Measurements from ENCODE around the gene NDUFS2. TPM values are rescaled to one million over a fixed set of nuclear protein-coding genes. Genes with fewer than 3 reads are reported as not detected.
"Not testable (repeated sequence)": the region's sequence is repeated elsewhere in the genome, so short reads cannot be mapped to it uniquely, and the experiment has no call there.

NDUFS2 gene
- total and polyA plus RNA-seq, 3 experiments from 2014 or later = 82.1 to 97.1 (median 93.5) TPM

DNA sequence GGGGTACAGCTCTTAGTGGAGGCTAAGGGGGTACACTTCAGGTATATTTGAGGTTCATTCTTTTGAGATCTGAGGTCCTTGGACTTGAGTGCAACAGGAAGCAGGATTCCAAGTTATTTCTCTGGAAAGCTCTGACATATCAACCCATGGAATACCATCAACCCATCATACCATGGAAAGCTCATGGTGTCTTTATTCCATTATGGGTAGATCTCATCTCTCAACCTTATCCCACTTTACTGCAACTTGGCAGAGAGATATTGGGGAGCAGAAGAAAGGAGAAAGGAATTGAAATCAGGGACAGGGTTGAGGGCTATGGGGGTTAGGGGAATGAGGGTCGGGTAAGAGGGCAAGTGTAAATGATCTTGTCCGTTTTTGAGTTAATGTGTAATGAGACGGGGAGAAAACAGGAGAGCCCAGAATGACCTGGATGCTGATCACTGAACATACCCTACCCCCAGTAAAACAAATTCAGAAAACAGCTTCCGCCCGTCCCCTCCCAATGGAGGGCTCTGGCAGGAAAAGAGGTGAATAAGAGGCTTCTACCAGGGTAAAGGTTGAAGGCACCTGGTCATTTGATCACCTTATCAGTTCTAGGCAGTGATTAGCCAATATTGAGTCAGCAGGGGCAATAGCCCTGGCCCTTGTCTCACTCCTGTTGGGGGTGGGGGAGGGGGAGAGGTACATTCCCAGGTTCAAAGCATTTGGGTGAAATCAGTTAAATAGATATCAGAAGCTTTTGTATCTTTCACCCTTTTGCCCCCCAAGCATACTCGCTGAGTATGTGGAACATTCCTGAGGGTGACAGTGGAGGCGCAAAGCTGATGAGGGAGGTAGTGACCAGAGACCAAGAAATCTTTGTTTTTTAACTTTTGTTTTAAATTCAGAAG, 21.9 kb downstream of the NDUFS2 start:
- H3K4me3 Mint-ChIP-seq = no peak overlapping the region
- Histone ChIP-seq H3K9me3 (ENCODE audit: low read length) (no peaks in the 10 kb centered on the region), H3K4me1 (ENCODE audit: insufficient read depth, low read length) (peaks cover 37% of the 10 kb centered on the region), H3K4me3 (ENCODE audit: low read length) (no peak overlapping the region), H3K36me3 (ENCODE audit: insufficient read depth, low read length) (peaks cover 10% of the 10 kb centered on the region), H3K27ac (ENCODE audit: low read depth, low read length) (no peak overlapping the region), H3K27me3 (ENCODE audit: insufficient read depth, low read length, poor library complexity, severe bottlenecking) (no peaks in the 10 kb centered on the region)
- H3K27me3 Mint-ChIP-seq = peaks cover 0 to 3% of the 10 kb centered on the region in 2 donors
- no peaks in the 10 kb centered on the region for H3K9me3 Mint-ChIP-seq
- H3K36me3 Mint-ChIP-seq = peaks cover 0 to 18% (median 3%) of the 10 kb centered on the region in 3 donors
- H3K4me1 Mint-ChIP-seq = peaks cover 33 to 42% (median 36%) of the 10 kb centered on the region in 3 donors
- peak overlapping the region in 2 of 8 donors; percentile 52 to 82 for H3K27ac Mint-ChIP-seq
- POLR2A ChIA-PET = no interaction called here
- no peak for DNase-seq
- CTCF ChIA-PET = interaction anchor here (0.8 to 10.3 kb wide), 7 partner anchors 17 to 165 kb away, joined by 3 to 197 read pairs (median 7); partner anchors contain the start of gene NDUFS2

GRCh38 chr1:161224695-161225087, 22.5 kb downstream of the NDUFS2 start:
- not testable (repeated sequence) for H3K4me3 Mint-ChIP-seq; H3K27ac ChIP-seq (ENCODE audit: low read depth, low read length); H3K9me3 Mint-ChIP-seq; H3K4me3 ChIP-seq (ENCODE audit: low read length); DNase-seq; H3K9me3 ChIP-seq (ENCODE audit: low read length); H3K27me3 ChIP-seq (ENCODE audit: insufficient read depth, low read length, poor library complexity, severe bottlenecking); H3K27me3 Mint-ChIP-seq
- peaks cover 31 to 35% (median 32%) of the 10 kb centered on the region in 3 donors for H3K4me1 Mint-ChIP-seq
- peak overlapping the region in 2 of 8 donors; percentile 33 to 82 for H3K27ac Mint-ChIP-seq
- ChIA-PET CTCF (interaction anchor here (1.5 to 10.3 kb wide), 9 partner anchors 18 to 164 kb away, joined by 7 to 197 read pairs (median 25); partner anchors contain the start of genes CFAP126, NDUFS2 and PPOX), POLR2A (interaction anchor here (1.2 to 2.2 kb wide), 2 partner anchors 22 to 92 kb away, joined by 5 to 51 read pairs; partner anchors contain the start of genes DEDD and NDUFS2)
- Histone ChIP-seq H3K36me3 (ENCODE audit: insufficient read depth, low read length) (peaks cover 15% of the 10 kb centered on the region), H3K4me1 (ENCODE audit: insufficient read depth, low read length) (peaks cover 30% of the 10 kb centered on the region)
- peaks cover 0 to 23% (median 3%) of the 10 kb centered on the region in 3 donors for H3K36me3 Mint-ChIP-seq

DNA sequence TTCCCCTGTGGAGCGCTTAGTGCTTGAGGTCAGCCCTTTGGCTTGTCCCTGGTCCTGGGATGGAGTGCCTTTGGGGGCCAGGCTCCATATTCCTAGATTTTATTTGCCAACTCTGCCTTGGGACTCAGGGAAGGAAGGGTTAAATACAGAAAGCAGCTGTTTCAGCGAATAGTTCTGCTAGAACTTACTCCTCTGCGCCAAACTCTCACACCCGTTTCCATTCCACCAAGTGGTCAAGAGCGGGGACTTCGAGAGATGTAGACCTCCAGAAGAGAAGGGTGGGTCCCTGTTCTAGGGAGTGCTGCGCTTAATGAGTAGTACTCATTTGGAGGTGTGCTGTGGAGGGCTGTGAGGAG, 23.0 kb downstream of the NDUFS2 start:
- no peak overlapping the region for H3K4me3 ChIP-seq (ENCODE audit: low read length)
- Mint-ChIP-seq H3K27ac (peak overlapping the region; percentile 60 to 99 (median 92)), H3K9me3 (no peaks in the 10 kb centered on the region), H3K27me3 (peaks cover 0 to 3% of the 10 kb centered on the region in 2 donors), H3K4me3 (peak overlapping the region in 2 of 7 donors; percentile 83 to 93), H3K36me3 (peaks cover 0 to 27% (median 3%) of the 10 kb centered on the region in 3 donors), H3K4me1 (peaks cover 31 to 32% (median 31%) of the 10 kb centered on the region in 3 donors)
- DNase-seq = no peak
- ChIA-PET POLR2A (interaction anchor here (0.6 to 2.2 kb wide), 21 partner anchors 20 to 1127 kb away, joined by 3 to 51 read pairs (median 5); partner anchors contain the start of genes ARHGAP30, B4GALT3, DEDD and IGSF8), CTCF (interaction anchor here (0.7 to 10.3 kb wide), 33 partner anchors 8 to 222 kb away, joined by 3 to 197 read pairs (median 7); partner anchors contain the start of genes ADAMTS4, B4GALT3, CFAP126 and DEDD)
- peaks cover 26% of the 10 kb centered on the region for H3K4me1 ChIP-seq (ENCODE audit: insufficient read depth, low read length)
- H3K27ac ChIP-seq (ENCODE audit: low read depth, low read length) = no peak overlapping the region
- H3K9me3 ChIP-seq (ENCODE audit: low read length) = no peaks in the 10 kb centered on the region
- peaks cover 15% of the 10 kb centered on the region for H3K36me3 ChIP-seq (ENCODE audit: insufficient read depth, low read length)
- H3K27me3 ChIP-seq (ENCODE audit: insufficient read depth, low read length, poor library complexity, severe bottlenecking) = no peaks in the 10 kb centered on the region

DNA sequence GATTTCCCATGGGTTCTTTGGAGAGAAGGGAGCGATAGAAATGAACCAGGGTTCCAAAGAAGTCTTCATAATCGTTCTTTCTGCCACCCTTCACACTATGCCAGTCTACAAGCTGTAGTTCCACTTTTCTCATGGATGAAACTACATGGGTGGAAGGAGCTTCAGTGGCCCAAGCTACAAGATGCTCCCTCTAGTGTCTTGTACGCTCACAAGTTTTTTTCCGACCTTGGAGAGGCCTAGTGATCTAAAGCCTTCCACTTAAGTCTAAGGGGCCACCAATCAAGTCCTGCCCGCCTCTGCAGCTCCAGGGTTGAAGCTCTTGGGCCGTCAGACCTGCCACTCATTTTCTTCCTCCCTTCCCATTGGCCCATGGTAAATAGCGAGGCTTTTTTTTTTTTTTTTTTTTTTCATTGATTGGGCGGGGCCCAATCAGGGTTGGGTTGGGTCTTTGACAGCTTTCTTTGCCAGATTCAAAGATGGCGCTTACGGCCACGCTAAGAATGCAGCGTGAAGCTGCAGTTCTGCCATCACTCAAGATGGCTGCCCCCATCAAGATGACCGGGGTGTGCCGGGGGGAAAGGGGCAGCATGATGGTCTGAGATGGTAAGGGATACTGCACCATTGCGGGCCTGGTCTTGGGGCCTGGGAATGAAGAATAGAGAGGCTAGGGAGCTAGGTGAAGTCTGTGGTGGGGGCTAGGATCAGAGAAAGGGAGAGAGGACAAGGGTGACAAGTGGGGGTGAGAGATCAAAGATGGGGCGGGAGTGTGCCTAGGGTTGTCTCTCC, 23.6 kb downstream of the NDUFS2 start, which contains the start of gene TOMM40L:
TOMM40L (plus strand) TSS at position 527 of the 786 bp plus-strand sequence. CDS start 430 bp downstream, outside the sequence.
- POLR2A ChIA-PET = interaction anchor here (0.6 to 2.2 kb wide), 24 partner anchors 19 to 1127 kb away, joined by 3 to 51 read pairs (median 4); partner anchors contain the start of genes ARHGAP30, B4GALT3, DEDD and IGSF8
- H3K27me3 Mint-ChIP-seq = peaks cover 0 to 3% of the 10 kb centered on the region in 2 donors

DNA sequence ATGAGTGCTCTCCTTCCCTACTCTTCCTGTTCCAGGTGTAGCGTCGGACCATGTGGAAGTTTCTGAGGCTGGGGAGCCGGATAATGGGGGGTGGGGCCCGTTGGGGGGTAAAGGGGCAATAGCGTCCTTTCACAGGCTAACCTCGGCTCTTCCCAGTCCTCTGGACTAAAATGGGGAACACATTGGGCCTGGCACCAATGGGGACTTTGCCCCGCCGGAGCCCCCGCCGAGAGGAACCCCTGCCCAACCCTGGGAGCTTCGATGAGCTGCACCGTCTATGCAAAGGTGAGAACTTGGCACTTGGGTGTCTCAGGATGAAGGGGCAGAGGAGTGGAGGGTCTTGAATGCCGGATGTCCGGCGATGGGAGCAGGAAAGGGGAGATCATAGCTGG, 24.1 kb downstream of the NDUFS2 start:
- Histone ChIP-seq H3K36me3 (ENCODE audit: insufficient read depth, low read length) (peaks cover 15% of the 10 kb centered on the region), H3K27ac (ENCODE audit: low read depth, low read length) (peak overlapping the region; percentile 44), H3K9me3 (ENCODE audit: low read length) (no peaks in the 10 kb centered on the region), H3K27me3 (ENCODE audit: insufficient read depth, low read length, poor library complexity, severe bottlenecking) (no peaks in the 10 kb centered on the region), H3K4me1 (ENCODE audit: insufficient read depth, low read length) (peaks cover 26% of the 10 kb centered on the region), H3K4me3 (ENCODE audit: low read length) (peak overlapping the region; percentile 88)
- Mint-ChIP-seq H3K36me3 (peaks cover 0 to 36% (median 3%) of the 10 kb centered on the region in 3 donors), H3K4me3 (peak overlapping the region; percentile 83 to 99 (median 98)), H3K4me1 (peaks cover 31 to 32% (median 31%) of the 10 kb centered on the region in 3 donors), H3K9me3 (no peaks in the 10 kb centered on the region), H3K27me3 (peaks cover 0 to 2% of the 10 kb centered on the region in 2 donors), H3K27ac (peak overlapping the region; percentile 60 to 99 (median 95))
- POLR2A ChIA-PET = interaction anchor here (0.6 to 2.2 kb wide), 12 partner anchors 21 to 523 kb away, joined by 3 to 51 read pairs (median 7); partner anchors contain the start of genes ARHGAP30, NDUFS2, PPOX and UFC1
- CTCF ChIA-PET = interaction anchor here (0.7 to 10.3 kb wide), 37 partner anchors 10 to 285 kb away, joined by 3 to 197 read pairs (median 6); partner anchors contain the start of genes ADAMTS4, B4GALT3, CFAP126 and DEDD
- DNase-seq = no peak

More for the DNA sequence above, 23.6 kb downstream of the NDUFS2 start, which contains the start of gene TOMM40L:
- no peaks in the 10 kb centered on the region for H3K9me3 ChIP-seq (ENCODE audit: low read length)
- H3K4me3 ChIP-seq (ENCODE audit: low read length) = peak within 1 kb of the TSS; percentile 88
- no peaks in the 10 kb centered on the region for H3K27me3 ChIP-seq (ENCODE audit: insufficient read depth, low read length, poor library complexity, severe bottlenecking)
- DNase-seq = peak; percentile 80 to 96 (median 89)
- peaks cover 0 to 33% (median 3%) of the 10 kb centered on the region in 3 donors for H3K36me3 Mint-ChIP-seq
- peak within 1 kb of the TSS; percentile 65 to 99 (median 95) for H3K27ac Mint-ChIP-seq
- H3K4me3 Mint-ChIP-seq = peak within 1 kb of the TSS; percentile 84 to 99 (median 98)
- peaks cover 31 to 32% (median 31%) of the 10 kb centered on the region in 3 donors for H3K4me1 Mint-ChIP-seq
- H3K4me1 ChIP-seq (ENCODE audit: insufficient read depth, low read length) = peaks cover 26% of the 10 kb centered on the region
- CTCF ChIA-PET = interaction anchor here (0.7 to 10.3 kb wide), 38 partner anchors 9 to 284 kb away, joined by 3 to 197 read pairs (median 6); partner anchors contain the start of genes ADAMTS4, B4GALT3, CFAP126 and DEDD
- peaks cover 15% of the 10 kb centered on the region for H3K36me3 ChIP-seq (ENCODE audit: insufficient read depth, low read length)
- peak within 1 kb of the TSS; percentile 44 for H3K27ac ChIP-seq (ENCODE audit: low read depth, low read length)
- H3K9me3 Mint-ChIP-seq = no peaks in the 10 kb centered on the region

DNA sequence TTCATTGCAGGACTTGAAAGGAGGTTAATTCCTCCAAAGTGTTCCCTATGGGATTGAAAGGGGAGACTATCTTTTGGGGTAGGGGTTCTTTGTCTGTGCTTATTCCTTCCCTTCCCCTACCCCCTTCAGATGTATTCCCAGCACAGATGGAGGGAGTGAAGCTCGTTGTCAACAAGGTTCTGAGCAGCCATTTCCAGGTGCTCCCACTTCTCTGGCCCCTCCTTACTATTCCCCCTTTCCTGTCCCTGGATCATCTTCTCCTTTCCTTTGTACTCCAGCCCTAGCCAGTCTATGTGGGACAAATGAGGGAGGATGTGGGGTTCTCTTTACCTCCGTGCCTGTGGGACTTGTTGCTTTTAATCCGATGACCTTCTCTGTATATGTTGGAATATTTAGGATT, 24.6 kb downstream of the NDUFS2 start:
- peaks cover 0 to 2% of the 10 kb centered on the region in 2 donors for H3K27me3 Mint-ChIP-seq
- H3K27ac Mint-ChIP-seq = peak overlapping the region in 7 of 8 donors; percentile 19 to 90 (median 72)
- ChIA-PET CTCF (interaction anchor here (0.7 to 10.3 kb wide), 15 partner anchors 10 to 162 kb away, joined by 3 to 197 read pairs (median 21); partner anchors contain the start of genes FCER1G, NDUFS2, PPOX and SDHC), POLR2A (interaction anchor here (1.2 to 2.2 kb wide), 3 partner anchors 25 to 69 kb away, joined by 3 to 51 read pairs (median 14); partner anchors contain the start of gene NDUFS2)
- no peak for DNase-seq
- Histone ChIP-seq H3K36me3 (ENCODE audit: insufficient read depth, low read length) (peaks cover 15% of the 10 kb centered on the region), H3K27ac (ENCODE audit: low read depth, low read length) (peak overlapping the region; percentile 44), H3K9me3 (ENCODE audit: low read length) (no peaks in the 10 kb centered on the region), H3K27me3 (ENCODE audit: insufficient read depth, low read length, poor library complexity, severe bottlenecking) (no peaks in the 10 kb centered on the region), H3K4me3 (ENCODE audit: low read length) (no peak overlapping the region), H3K4me1 (ENCODE audit: insufficient read depth, low read length) (peaks cover 26% of the 10 kb centered on the region)
- H3K36me3 Mint-ChIP-seq = peaks cover 0 to 36% (median 3%) of the 10 kb centered on the region in 3 donors
- peak overlapping the region; percentile 84 to 99 (median 96) for H3K4me3 Mint-ChIP-seq
- H3K9me3 Mint-ChIP-seq = no peaks in the 10 kb centered on the region
- H3K4me1 Mint-ChIP-seq = peaks cover 31 to 32% (median 31%) of the 10 kb centered on the region in 3 donors

All from CD8-positive, alpha-beta memory T cell (primary cell).